Calu3 (cell line): Measurements from ENCODE around the gene MFSD6. TPM values are rescaled to one million over a fixed set of nuclear protein-coding genes. Genes with fewer than 3 reads are reported as not detected.

Experiments used
- BruUV-seq: library from RNA; stranded (reverse); fragments of 400-500 nt; replicated peaks from 2 replicates; lab custom pipeline; 2021; lab: Mats Ljungman, UMichigan
- CTCF ChIA-PET: fragments of 300-600 bp; sonication (Branson Sonifier 250); formaldehyde crosslinking; loops from one replicate; lab custom pipeline; 2022; ENCODE audit warnings: antibody characterized with exemption; lab: Charles Lee
- DNase-seq: peaks from one replicate; pipeline ENCODE4 v3.0.0; 2022
- H3K27ac Mint-ChIP-seq: one replicate; pipeline ENCODE4 v1.8.0; 2022; ENCODE audit warnings: mixed read lengths; ENCODE audit not compliant: unreplicated experiment
- H3K27me3 Mint-ChIP-seq: one replicate; pipeline ENCODE4 v1.8.0; 2022; ENCODE audit warnings: mixed read lengths; ENCODE audit not compliant: unreplicated experiment
- H3K36me3 Mint-ChIP-seq: one replicate; pipeline ENCODE4 v1.8.0; 2022; ENCODE audit warnings: mild to moderate bottlenecking, moderate library complexity, mixed read lengths; ENCODE audit not compliant: insufficient read depth, unreplicated experiment
- H3K4me1 Mint-ChIP-seq: one replicate; pipeline ENCODE4 v1.8.0; 2022; ENCODE audit warnings: mild to moderate bottlenecking, low read depth, mixed read lengths; ENCODE audit not compliant: unreplicated experiment
- H3K4me3 Mint-ChIP-seq: one replicate; pipeline ENCODE4 v1.8.0; 2022; ENCODE audit warnings: mild to moderate bottlenecking, low read depth, moderate library complexity, mixed read lengths; ENCODE audit not compliant: unreplicated experiment
- H3K9me3 Mint-ChIP-seq: one replicate; pipeline ENCODE4 v1.8.0; 2022; ENCODE audit warnings: low read depth, mixed read lengths; ENCODE audit not compliant: unreplicated experiment
- CTCF ChIP-seq: fragments of 200-600 bp; IDR thresholded peaks from one replicate; pipeline ENCODE4 v1.8.0; 2022; ENCODE audit warnings: antibody characterized with exemption; ENCODE audit not compliant: unreplicated experiment
- intact Hi-C: fragments of 100-400 bp; cut with micrococcal nuclease; formaldehyde crosslinking; loops from one replicate; pipeline ENCODE4 v1.10.0; 2022; ENCODE audit not compliant: unreplicated experiment
- total RNA-seq: library from RNA; stranded (reverse); gene quantifications from 2 replicates; pipeline ENCODE4 v1.2.3, GENCODE V29; 2022

The MFSD6 gene
- total RNA-seq, 1 experiment from 2014 or later, result 39.4 TPM

- Mint-ChIP-seq H3K4me1 (no peaks in the 10 kb centered on the region), H3K4me3 (no peak overlapping the region), H3K27me3 (no peaks in the 10 kb centered on the region), H3K27ac (no peak overlapping the region), H3K36me3 (no peaks in the 10 kb centered on the region), H3K9me3 (no peaks in the 10 kb centered on the region)
- DNase-seq, result no peak
- BruUV-seq, result no TSS peak
- CTCF ChIA-PET, result no interaction called here
- intact Hi-C loops, result loop anchor here (10.0 kb wide), 1 partner anchor 423 kb away; no protein-coding TSS in a partner anchor
- no peak for TF ChIP-seq CTCF
These were observed 109.3 kb downstream of the MFSD6 start for GRCh38 chr2:190517468-190517867.

DNA sequence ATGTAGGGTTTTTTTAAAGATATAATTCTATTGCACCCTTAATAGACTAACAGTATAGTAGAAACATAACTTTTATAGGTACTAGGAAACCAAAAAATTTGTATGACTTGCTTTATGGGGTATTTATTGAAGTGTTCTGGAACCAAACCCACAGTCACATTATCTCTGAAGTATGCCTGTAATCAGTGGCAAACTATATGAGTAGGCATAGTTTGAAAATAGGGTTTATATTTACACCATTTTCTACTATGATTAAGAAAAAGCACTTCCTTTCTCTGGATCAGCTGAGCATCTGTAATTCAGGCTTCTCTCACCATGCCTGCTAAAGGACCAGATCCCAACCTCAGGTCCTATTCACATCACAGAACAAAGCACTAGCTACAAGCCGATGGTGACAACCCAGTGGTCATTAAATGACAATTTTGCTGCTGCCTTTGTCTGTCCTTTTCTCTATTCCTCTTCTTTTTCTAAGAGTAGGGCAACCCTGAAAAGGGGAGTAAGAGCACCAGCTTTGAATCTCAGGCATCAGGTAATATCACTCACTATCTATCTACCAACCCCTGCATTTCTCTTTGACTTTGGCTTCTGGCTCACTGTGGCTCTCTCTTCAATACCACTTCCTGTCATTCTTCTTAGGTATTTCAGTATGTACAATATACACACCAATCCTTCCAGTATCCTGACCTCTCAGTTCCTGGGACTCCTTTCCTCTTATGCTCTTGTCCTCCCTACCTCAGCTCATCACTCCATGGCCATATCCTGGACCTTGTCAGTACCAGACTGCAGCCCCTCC, 112.0 kb downstream of the MFSD6 start:
- intact Hi-C loops, result loop anchor here (10.0 kb wide), 2 partner anchors 285 to 425 kb away; no protein-coding TSS in a partner anchor
- Mint-ChIP-seq H3K27ac (no peak overlapping the region), H3K4me1 (no peaks in the 10 kb centered on the region), H3K36me3 (no peaks in the 10 kb centered on the region), H3K9me3 (no peaks in the 10 kb centered on the region), H3K27me3 (no peaks in the 10 kb centered on the region), H3K4me3 (no peak overlapping the region)
- CTCF ChIA-PET, result no interaction called here
- BruUV-seq, result no TSS peak
- DNase-seq, result no peak
- TF ChIP-seq CTCF, result no peak

- Mint-ChIP-seq H3K4me3 (no peak overlapping the region), H3K9me3 (no peaks in the 10 kb centered on the region), H3K36me3 (no peaks in the 10 kb centered on the region), H3K4me1 (peaks cover 20% of the 10 kb centered on the region), H3K27ac (no peak overlapping the region), H3K27me3 (no peaks in the 10 kb centered on the region)
- intact Hi-C loops, result loop anchor here (10.0 kb wide), 1 partner anchor 280 kb away; no protein-coding TSS in a partner anchor
- no peak for DNase-seq
- no TSS peak for BruUV-seq
- CTCF ChIA-PET, result no interaction called here
- TF ChIP-seq CTCF, result no peak
These were observed 116.8 kb downstream of the MFSD6 start for GRCh38 chr2:190524928-190525327.

- no peak for DNase-seq
- peaks cover 30% of the 10 kb centered on the region for H3K4me1 Mint-ChIP-seq
- CTCF ChIA-PET, result no interaction called here
- no peaks in the 10 kb centered on the region for H3K27me3 Mint-ChIP-seq
- H3K4me3 Mint-ChIP-seq, result no peak overlapping the region
- BruUV-seq, result no TSS peak
- no peaks in the 10 kb centered on the region for H3K9me3 Mint-ChIP-seq
- H3K27ac Mint-ChIP-seq, result no peak overlapping the region
- no peaks in the 10 kb centered on the region for H3K36me3 Mint-ChIP-seq
- intact Hi-C loops, result loop anchor here (10.0 kb wide), 1 partner anchor 279 kb away; no protein-coding TSS in a partner anchor
- TF ChIP-seq CTCF, result no peak
These were observed 118.1 kb downstream of the MFSD6 start for GRCh38 chr2:190526105-190526750.
